HG03060 (cell line): ENCODE results near the gene ERGIC2.

Source experiments
- ATAC-seq: cut with Tn5 transposase; IDR thresholded peaks from one replicate; pipeline ENCODE4 v1.9.1; 2021; ENCODE audit warnings: low read depth, moderate number of reproducible peaks; ENCODE audit not compliant: unreplicated experiment

The ERGIC2 gene

DNA sequence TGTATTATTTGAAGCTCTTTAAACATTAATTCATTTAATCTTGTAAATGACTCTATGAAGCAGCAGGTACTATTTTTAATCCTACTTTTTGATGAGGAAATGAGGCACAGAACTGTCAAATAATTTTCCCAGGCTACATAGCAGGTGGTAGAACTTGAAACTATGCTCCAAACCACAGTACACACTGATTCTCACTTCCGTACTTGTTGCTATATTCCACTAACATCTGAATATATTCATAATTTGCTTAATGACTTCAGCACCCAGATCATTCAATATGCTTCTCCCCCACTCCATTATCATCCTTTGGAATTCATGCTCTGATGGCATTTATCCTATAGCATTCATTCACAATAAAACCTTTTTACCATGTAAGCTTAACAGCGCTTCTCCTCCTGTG is 4.9 kb downstream of the ERGIC2 start:
- ATAC-seq = no peak

DNA sequence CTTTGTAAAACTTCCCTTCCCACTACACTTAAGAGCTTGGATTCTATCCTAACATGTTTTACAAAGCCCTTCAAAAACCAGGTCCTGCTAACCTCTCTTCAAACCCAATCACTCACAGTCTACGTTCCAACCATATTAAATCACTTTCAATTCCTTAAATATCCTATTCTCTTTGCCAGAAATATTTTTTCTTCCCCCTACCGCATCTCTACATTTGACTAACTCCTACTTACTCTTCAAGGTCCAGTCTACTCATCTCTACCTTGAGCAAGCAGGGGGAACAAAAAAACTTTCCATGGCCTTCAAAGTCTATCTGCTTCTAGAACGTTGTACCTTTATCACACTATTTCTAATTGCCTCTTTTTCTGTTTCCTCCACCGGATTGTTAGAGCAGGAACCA is 6.1 kb downstream of the ERGIC2 start:
- no peak for ATAC-seq

- ATAC-seq = no peak
Observed at GRCh38 chr12:29374012-29374411, 7.0 kb downstream of the ERGIC2 start.

GRCh38 chr12:29365091-29365490 is 15.9 kb downstream of the ERGIC2 start:
- ATAC-seq = no peak

DNA sequence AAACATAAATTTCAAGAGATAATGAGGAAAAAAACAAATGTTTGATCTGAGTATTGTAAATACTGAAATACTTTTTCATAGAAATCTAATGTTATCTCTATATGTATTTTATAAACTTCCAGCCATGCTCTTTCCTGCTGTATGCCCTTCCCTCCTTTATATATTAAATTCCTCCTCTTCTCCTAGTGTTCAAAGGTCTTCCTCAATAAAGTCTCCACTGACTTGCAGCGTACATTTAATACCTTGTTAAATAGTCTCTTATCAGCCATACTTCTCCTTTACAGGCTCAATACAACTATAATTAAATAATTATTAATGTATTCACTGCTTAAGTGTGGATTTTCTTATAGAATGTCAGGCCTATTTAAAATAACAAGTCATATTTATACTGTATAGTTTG is 26.0 kb downstream of the ERGIC2 start:
- ATAC-seq = no peak

GRCh38 chr12:29350080-29350479 is 30.9 kb downstream of the ERGIC2 start:
- ATAC-seq = no peak

DNA sequence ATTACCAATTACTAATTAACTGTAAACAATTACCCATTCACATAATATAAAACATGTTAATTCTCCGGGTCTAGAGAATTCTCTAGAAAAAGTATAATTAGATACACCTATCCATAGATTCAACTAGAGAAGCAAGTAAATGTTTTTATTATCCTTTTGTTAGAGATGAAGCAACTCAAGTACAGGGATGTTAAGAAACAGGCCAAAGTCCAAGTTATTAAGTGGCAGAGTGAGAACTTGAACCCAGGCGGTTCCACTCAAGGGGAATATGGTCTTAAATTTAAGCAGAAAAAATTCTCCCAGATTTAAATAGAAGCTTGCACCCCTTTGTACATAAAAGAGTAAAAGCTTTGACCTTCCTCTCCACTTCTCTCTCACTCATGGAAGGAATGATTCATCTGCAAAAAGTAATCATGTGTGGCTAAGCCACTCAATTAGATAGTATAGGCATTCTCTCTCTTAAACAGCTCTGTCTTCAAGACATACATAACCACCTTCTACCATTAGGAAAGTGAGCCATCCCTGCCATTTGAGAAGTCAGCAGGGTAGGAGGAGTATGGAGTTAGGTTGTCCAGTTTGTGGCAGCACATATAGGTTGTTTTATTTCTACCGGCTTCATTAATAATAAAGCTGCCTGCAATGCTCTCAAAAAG is 34.1 kb downstream of the ERGIC2 start:
- ATAC-seq = no peak

GRCh38 chr12:29343022-29343799 is 37.8 kb downstream of the ERGIC2 start:
- no peak for ATAC-seq

DNA sequence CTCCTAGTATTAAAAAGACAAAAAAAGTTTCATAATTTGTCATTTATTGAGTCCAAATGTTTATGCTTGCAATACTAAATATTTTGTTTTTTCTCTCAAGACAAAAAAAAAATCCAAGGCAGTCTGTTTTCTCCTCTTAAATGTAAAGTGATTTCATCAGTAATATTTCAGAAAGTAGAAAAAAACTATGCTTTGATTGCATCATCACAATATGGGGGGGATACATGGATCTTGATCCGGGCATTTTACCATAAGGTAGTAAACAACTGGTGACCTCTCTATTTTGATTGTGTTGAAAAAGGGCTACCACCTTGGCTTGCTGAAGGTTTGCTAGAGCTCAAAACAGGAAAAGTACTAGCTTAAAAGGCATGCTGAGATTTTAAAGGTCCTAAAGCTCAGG is 43.6 kb downstream of the ERGIC2 start:
- ATAC-seq = no peak

DNA sequence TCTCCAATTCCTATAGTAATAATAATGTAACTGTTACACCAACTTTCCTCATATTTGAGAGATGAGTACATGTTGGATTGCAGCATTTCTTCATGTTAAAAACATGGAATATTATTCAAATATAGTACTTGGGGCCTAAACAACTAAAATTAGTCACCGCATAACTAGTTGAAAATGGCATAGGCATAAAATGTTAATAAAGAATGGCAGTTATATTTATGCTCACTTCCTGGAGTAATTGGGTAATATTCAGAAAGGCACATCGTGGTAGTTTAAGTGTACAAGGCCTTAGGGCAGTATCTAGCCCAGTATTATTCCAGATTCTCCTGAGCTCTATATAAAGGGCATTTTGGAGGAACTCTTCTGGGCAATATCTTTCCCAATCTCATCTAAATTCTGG is 46.0 kb downstream of the ERGIC2 start:
- no peak for ATAC-seq

DNA sequence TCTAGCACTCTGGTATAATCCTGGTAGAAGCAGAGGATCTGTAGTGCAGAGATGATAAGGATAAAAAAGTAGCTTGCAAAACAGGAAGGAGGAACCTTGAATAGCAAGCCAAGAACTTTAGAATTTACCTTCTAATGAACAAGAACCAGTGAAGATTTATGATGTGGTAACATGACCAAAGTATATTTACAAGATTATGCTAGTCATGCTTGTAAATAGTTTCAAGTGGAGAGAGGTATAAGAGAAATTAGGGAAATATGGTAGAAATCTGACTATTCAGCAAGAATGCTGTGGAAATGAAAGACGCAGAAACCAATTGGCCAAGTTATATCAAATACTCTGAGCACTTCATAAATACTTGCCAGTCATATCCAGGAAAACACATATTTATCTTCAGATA is 47.8 kb downstream of the ERGIC2 start:
- no peak for ATAC-seq

DNA sequence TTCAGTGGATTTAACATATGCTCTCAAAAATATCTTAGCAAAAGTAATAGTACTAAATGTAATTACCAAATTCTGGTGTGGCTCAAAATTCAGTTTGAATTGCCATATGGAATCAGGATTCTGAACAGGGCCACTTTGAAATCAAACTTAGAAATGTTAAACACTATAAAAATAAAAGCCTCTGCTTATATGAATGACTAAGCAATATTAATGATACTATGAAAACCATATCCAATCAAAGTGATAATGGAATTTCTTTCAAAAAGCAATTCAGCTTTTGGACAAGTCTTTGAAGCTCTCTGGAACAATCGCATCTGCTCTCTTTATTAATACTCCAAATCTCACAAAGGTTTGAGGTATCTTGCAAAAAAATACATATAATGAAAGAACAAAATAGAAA is 51.6 kb downstream of the ERGIC2 start:
- ATAC-seq = no peak

GRCh38 chr12:29322157-29322556 is 58.8 kb downstream of the ERGIC2 start:
- ATAC-seq = no peak

GRCh38 chr12:29320295-29321085 is 60.5 kb downstream of the ERGIC2 start:
- no peak for ATAC-seq

GRCh38 chr12:29317556-29318363 is 63.2 kb downstream of the ERGIC2 start:
- ATAC-seq = peak; percentile 98

- no peak for ATAC-seq
Observed at GRCh38 chr12:29316752-29317151, 64.2 kb downstream of the ERGIC2 start.

DNA sequence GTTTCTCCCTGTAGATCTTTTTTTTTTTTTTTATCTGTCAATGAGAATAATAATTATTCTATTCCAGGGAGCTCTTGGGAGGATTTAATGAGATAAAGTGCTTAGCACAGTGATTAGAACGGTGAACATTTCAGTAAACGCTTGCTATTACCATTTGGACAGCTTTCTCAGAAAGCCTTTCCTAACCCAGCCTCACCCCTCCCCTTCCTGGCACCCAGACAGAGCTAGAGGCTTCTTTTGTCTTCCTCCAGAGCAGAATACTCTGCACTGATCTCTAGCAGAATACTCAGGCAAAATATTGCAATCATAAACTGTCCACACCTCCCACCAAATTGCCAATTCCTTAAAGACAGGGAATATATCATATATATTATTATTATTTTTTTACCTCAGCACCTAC is 66.6 kb downstream of the ERGIC2 start:
- no peak for ATAC-seq

DNA sequence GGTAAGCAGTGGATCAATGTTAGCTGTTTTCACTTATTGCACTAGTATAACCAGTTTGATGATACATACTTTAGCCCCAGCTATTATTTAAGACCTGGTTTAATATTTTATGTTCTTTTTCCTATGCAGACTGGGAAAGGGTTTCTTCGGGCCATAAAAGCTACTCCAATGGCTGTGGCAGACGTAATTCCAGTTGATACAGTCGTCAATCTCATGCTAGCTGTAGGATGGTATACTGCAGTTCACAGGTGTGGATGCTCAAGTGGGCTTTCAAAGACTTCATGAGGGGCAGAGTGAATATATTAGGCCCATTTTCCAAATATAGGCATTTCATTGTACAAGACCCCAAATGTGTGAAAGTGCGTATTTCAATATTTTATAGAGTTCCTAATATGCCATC is 70.1 kb downstream of the ERGIC2 start:
- no peak for ATAC-seq

DNA sequence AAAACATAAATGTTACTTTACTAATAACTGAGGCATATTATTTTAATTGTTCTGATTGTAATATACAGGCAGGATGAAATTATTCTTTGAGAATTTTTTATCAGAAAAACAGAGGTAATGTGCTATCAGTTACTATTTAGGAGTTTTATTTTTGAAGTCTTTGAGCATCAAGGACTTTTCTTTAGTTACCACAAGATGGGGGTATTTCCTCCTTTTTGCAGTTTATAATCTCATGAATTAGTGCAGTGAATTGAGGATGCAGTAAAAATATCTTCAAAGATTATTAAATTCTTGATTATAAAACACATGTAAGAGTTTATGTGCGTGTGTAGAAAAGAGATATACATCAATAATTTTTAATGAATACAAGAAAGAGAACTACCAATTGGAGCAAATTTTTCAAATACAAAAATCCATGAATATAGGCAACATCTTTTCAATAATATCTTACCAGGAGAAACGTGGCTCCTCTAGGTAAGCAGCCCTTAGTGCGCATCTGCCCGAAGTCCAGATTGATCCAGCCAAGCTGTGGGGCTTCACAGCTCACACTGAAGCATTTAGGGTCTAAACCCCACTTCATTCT is 71.6 kb downstream of the ERGIC2 start:
- no peak for ATAC-seq

DNA sequence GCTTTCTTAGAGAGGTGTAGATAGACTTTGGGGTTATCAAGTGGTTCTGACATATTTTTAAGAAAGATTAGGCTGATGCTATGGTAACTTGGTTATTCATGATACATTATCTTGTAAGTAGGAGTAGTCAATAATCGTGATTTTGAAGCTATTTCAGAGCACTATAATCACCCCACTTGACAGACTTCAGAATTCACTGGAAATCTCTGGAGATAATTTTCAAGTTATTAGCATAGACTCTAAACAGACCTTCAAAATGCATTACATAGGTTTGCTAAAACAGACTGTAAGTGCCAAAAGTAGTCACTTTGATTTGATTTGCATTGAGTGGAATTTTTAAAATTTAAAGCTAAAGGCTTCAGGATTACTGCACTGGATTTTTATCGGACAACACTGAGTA is 74.3 kb downstream of the ERGIC2 start:
- ATAC-seq = no peak
